CD4-positive, alpha-beta T cell (primary cell): ENCODE measurements around the gene TFR2. TPM values are rescaled to one million over a fixed set of nuclear protein-coding genes. Genes with fewer than 3 reads are reported as not detected.

Experiments
- ATAC-seq: fragments of 200-7000 bp; cut with Tn5 transposase; one replicate; pipeline ENCODE4 v1.10.0; 2022; ENCODE audit warnings: mild to moderate bottlenecking; ENCODE audit not compliant: poor library complexity
- CTCF ChIA-PET: fragments of 350-600 bp; sonication (Branson Sonifier 250); formaldehyde crosslinking; loops from one replicate; lab custom pipeline; 2021; ENCODE audit warnings: antibody characterized with exemption, inconsistent platforms; lab: Charles Lee
- POLR2A ChIA-PET: fragments of 350-600 bp; sonication (Branson Sonifier 250); formaldehyde crosslinking; loops from one replicate; lab custom pipeline; 2021; ENCODE audit warnings: antibody characterized with exemption, inconsistent platforms; lab: Charles Lee
- DNase-seq, 14 experiments: peaks; one replicate each; pipeline ENCODE4 v3.0.0-alpha.2; 2013 to 2020; ENCODE audit warnings: mixed read lengths in 2 of 14
- H3K27ac ChIP-seq, 2 donors: one replicate each; pipeline versions ENCODE4 v1.5.1 to v1.7.0; 2013; ENCODE audit warnings: low read length in 2 of 2, low read depth in 1 of 2, mild to moderate bottlenecking in 1 of 2
- H3K27me3 ChIP-seq, 2 experiments: 1 replicate in 1 of 2; 2 replicates in 1 of 2; pipeline versions ENCODE4 v1.6.1 to v1.7.0; 2013; ENCODE audit warnings: low read length in 2 of 2, control low read depth in 1 of 2, mild to moderate bottlenecking in 1 of 2, moderate library complexity in 1 of 2; ENCODE audit not compliant: insufficient read depth in 2 of 2, control insufficient read depth in 1 of 2
- H3K36me3 ChIP-seq: one replicate; pipeline ENCODE4 v1.6.1; 2013; ENCODE audit warnings: low read length, control low read depth; ENCODE audit not compliant: insufficient read depth
- H3K4me1 ChIP-seq: one replicate; pipeline ENCODE4 v1.6.1; 2013; ENCODE audit warnings: low read length, control low read depth; ENCODE audit not compliant: insufficient read depth
- H3K4me3 ChIP-seq: one replicate; pipeline ENCODE4 v1.5.1; 2013; ENCODE audit warnings: mild to moderate bottlenecking, low read length, moderate library complexity
- H3K9me3 ChIP-seq, 2 experiments: 1 replicate in 1 of 2; 2 replicates in 1 of 2; pipeline versions ENCODE4 v1.6.1 to v1.7.0; 2013; ENCODE audit warnings: low read length in 2 of 2, mild to moderate bottlenecking in 2 of 2, control low read depth in 1 of 2, moderate library complexity in 1 of 2; ENCODE audit not compliant: control insufficient read depth in 1 of 2, insufficient read depth in 1 of 2
- H3K27ac Mint-ChIP-seq: one replicate; pipeline ENCODE4 v1.8.0; 2020; ENCODE audit warnings: mixed read lengths
- H3K27me3 Mint-ChIP-seq: one replicate; pipeline ENCODE4 v1.8.0; 2021; ENCODE audit warnings: mixed read lengths
- H3K36me3 Mint-ChIP-seq: one replicate; pipeline ENCODE4 v1.8.0; 2021; ENCODE audit warnings: low read depth, mixed read lengths
- H3K4me1 Mint-ChIP-seq: one replicate; pipeline ENCODE4 v1.8.0; 2021; ENCODE audit warnings: low read depth, mixed read lengths
- H3K4me3 Mint-ChIP-seq: one replicate; pipeline ENCODE4 v1.8.0; 2020; ENCODE audit warnings: mild to moderate bottlenecking, mixed read lengths
- H3K9me3 Mint-ChIP-seq: one replicate; pipeline ENCODE4 v1.8.0; 2020; ENCODE audit warnings: mixed read lengths
- CTCF ChIP-seq: fragments of 200-600 bp; IDR thresholded peaks from one replicate; pipeline ENCODE4 v1.8.0; 2022; ENCODE audit warnings: antibody characterized with exemption, mild to moderate bottlenecking
- intact Hi-C, 2 experiments: fragments of 100-400 bp; cut with DNase I in 1 of 2; cut with micrococcal nuclease in 1 of 2; formaldehyde crosslinking; loops; one replicate each; pipeline versions ENCODE4 v1.15.1 to v1.9.0; 2023 to 2025; cut with DNase I, micrococcal nuclease
- total RNA-seq, 174 experiments: library from RNA in 2 of 174; stranded (reverse) in 2 of 174; gene quantifications; one replicate each; pipeline ENCODE4 v1.2.3 and lab custom pipeline; 2021 to 2026

Gene TFR2
- total RNA-seq, 2 experiments from 2014 or later = 1.7 to 2.3 TPM

GRCh38 chr7:100674411-100675104, 33.2 kb upstream of the TFR2 start:
- Histone ChIP-seq H3K27ac (peak overlapping the region; percentile 86 to 90), H3K9me3 (no peaks in the 10 kb centered on the region), H3K27me3 (no peaks in the 10 kb centered on the region), H3K4me1 (peaks cover 38% of the 10 kb centered on the region), H3K36me3 (peaks cover 33% of the 10 kb centered on the region), H3K4me3 (peak overlapping the region; percentile 94)
- no peaks in the 10 kb centered on the region for H3K9me3 Mint-ChIP-seq
- H3K27me3 Mint-ChIP-seq = no peaks in the 10 kb centered on the region
- H3K36me3 Mint-ChIP-seq = peaks cover 46% of the 10 kb centered on the region
- peak in 4 of 14 experiments; percentile 26 to 63 (median 47) for DNase-seq
- peak overlapping the region; percentile 99 for H3K4me3 Mint-ChIP-seq
- intact Hi-C loops = loop anchor here (2.0 to 5.0 kb wide), 5 partner anchors 47 to 237 kb away; partner anchors contain the start of genes MOSPD3 (in 1 of the 2), PPP1R35 (in 1 of the 2) and TSC22D4 (in 1 of the 2)
- POLR2A ChIA-PET = interaction anchor here (0.7 to 10.6 kb wide), 12 partner anchors 17 to 548 kb away, joined by 3 to 92 read pairs (median 4); partner anchors contain the start of genes FBXO24, GIGYF1, LRCH4 and MBLAC1
- CTCF ChIA-PET = interaction anchor here (0.7 to 1.4 kb wide), 3 partner anchors 31 to 224 kb away, joined by 3 to 6 read pairs (median 5); partner anchors contain the start of gene MOSPD3
- H3K4me1 Mint-ChIP-seq = peaks cover 29% of the 10 kb centered on the region
- no peak for TF ChIP-seq CTCF
- peak overlapping the region; percentile 92 for H3K27ac Mint-ChIP-seq
- ATAC-seq = peak; percentile 0

- H3K27ac ChIP-seq = peak overlapping the region; percentile 86 to 90
- intact Hi-C loops = loop anchor here (1.0 to 5.0 kb wide), 9 partner anchors 19 to 237 kb away; partner anchors contain the start of genes MOSPD3 (in 2 of the 2) and PPP1R35 (in 1 of the 2)
- H3K4me1 Mint-ChIP-seq = peaks cover 24% of the 10 kb centered on the region
- peaks cover 33% of the 10 kb centered on the region for H3K4me1 ChIP-seq
- peaks cover 27% of the 10 kb centered on the region for H3K36me3 ChIP-seq
- CTCF ChIA-PET = interaction anchor here (0.7 to 1.4 kb wide), 2 partner anchors 31 to 223 kb away, joined by 5 to 6 read pairs; no protein-coding TSS in a partner anchor
- no peak for TF ChIP-seq CTCF
- H3K9me3 ChIP-seq = no peaks in the 10 kb centered on the region
- POLR2A ChIA-PET = interaction anchor here (0.7 to 10.6 kb wide), 9 partner anchors 20 to 547 kb away, joined by 3 to 92 read pairs (median 6); partner anchors contain the start of genes FBXO24, GIGYF1, LRCH4 and MBLAC1
- no peaks in the 10 kb centered on the region for H3K9me3 Mint-ChIP-seq
- no peaks in the 10 kb centered on the region for H3K27me3 Mint-ChIP-seq
- peak overlapping the region; percentile 94 for H3K4me3 ChIP-seq
- H3K4me3 Mint-ChIP-seq = peak overlapping the region; percentile 99
- DNase-seq (peak in 9 of 14 experiments; percentile 23 to 69 (median 38)), ATAC-seq (no peak)
- H3K27ac Mint-ChIP-seq = peak overlapping the region; percentile 92
- no peaks in the 10 kb centered on the region for H3K27me3 ChIP-seq
- peaks cover 40% of the 10 kb centered on the region for H3K36me3 Mint-ChIP-seq
These were observed 32.6 kb upstream of the TFR2 start for GRCh38 chr7:100673942-100674410.

GRCh38 chr7:100673302-100673941, 32.1 kb upstream of the TFR2 start, which contains the start of gene GNB2:
Gene GNB2 (plus strand): TSS chr7:100673740. CDS start chr7:100676266, 2,526 bp downstream.
- Histone ChIP-seq H3K27me3 (no peaks in the 10 kb centered on the region), H3K27ac (peak within 1 kb of the TSS; percentile 89 to 94), H3K36me3 (peaks cover 22% of the 10 kb centered on the region), H3K4me1 (peaks cover 33% of the 10 kb centered on the region), H3K4me3 (peak within 1 kb of the TSS; percentile 94), H3K9me3 (no peaks in the 10 kb centered on the region)
- Mint-ChIP-seq H3K27me3 (no peaks in the 10 kb centered on the region), H3K27ac (peak within 1 kb of the TSS; percentile 92), H3K4me3 (peak within 1 kb of the TSS; percentile 99), H3K36me3 (peaks cover 37% of the 10 kb centered on the region), H3K4me1 (peaks cover 22% of the 10 kb centered on the region), H3K9me3 (no peaks in the 10 kb centered on the region)
- ATAC-seq (peak; percentile 51), DNase-seq (peak; percentile 91 to 99 (median 97))
- no peak for TF ChIP-seq CTCF
- intact Hi-C loops = loop anchor here (1.0 to 5.0 kb wide), 7 partner anchors 20 to 236 kb away; partner anchors contain the start of genes MOSPD3 (in 1 of the 2) and PPP1R35 (in 1 of the 2)
- CTCF ChIA-PET = interaction anchor here (0.8 to 1.6 kb wide), 3 partner anchors 39 to 44 kb away, joined by 3 to 4 read pairs (median 4); no protein-coding TSS in a partner anchor
- POLR2A ChIA-PET = interaction anchor here (0.5 to 1.6 kb wide), 12 partner anchors 9 to 245 kb away, joined by 3 to 17 read pairs (median 4); partner anchors contain the start of genes FBXO24, LRCH4, MOSPD3 and POP7
